ENCODE measurements around the gene TSKU.

- TF ChIP-seq CTCF (IDR thresholded peaks at IDR 0.05) (no peak), POLR2A (IDR thresholded peaks at IDR 0.05) (no peak)
Measured at GRCh38 chr11:76811259-76811658, 28.1 kb downstream of the TSKU start.
